CD4-positive, alpha-beta T cell treated with Interleukin-6 at 100 ng/mL for 8 hours (primary cell): ENCODE data around the gene NOTCH3.

ENCODE experiments used
- DNase-seq: peaks from one replicate; pipeline ENCODE4 v3.0.0-alpha.2; 2020; ENCODE audit warnings: mixed read lengths, low spot score

The NOTCH3 gene

DNA sequence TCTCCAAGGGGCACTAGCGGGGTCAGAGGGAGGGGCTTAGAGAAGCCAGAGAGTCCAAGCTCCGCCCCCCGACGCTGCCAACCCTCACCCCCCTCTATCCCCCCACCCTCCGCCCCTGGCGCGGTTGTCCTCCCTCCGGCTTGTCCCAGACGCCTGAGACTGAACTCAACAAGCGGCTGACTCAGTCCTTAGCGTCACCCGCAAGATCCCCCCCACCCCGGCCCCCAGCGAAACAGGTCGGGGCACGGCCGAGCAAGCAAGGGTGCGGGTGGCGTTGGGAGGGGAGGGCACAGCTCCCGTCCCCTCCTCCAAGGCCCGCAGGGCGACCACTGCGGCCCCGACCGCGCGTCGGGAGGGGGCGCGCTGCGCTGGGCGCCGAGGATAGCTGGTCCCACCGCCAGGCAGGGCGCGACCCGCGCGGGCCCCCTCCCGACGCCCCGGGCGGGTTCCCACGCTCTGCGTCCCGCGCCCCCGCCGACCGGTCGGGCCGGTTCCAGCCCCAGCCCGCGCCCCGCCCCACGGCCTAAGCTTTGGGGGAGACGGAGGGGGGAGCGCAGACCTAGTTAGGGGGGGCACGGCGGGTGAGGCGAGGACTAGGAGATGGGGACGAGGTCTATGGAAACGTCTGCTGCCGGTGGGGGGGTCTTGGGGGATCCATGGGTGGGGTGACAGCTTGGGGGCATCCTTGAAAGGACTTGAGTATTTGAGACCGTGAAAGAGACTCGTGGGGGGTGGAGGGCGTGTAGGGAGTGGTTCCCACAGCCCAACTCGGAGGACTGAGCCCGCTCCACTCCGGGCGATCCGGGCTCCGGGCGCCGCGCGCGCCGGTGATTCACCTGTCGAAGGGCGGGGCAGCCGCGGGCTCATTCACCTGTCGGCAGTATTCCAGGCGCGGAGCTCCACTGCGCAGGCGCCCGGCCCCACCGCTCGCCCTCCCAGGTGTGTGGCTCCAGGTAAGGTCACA is 5.1 kb downstream of the NOTCH3 start:
- no peak for DNase-seq

GRCh38 chr19:15194938-15195337 is 5.9 kb downstream of the NOTCH3 start:
- no peak for DNase-seq

- DNase-seq: no peak
These were observed 8.8 kb downstream of the NOTCH3 start for GRCh38 chr19:15191982-15192381.

DNA sequence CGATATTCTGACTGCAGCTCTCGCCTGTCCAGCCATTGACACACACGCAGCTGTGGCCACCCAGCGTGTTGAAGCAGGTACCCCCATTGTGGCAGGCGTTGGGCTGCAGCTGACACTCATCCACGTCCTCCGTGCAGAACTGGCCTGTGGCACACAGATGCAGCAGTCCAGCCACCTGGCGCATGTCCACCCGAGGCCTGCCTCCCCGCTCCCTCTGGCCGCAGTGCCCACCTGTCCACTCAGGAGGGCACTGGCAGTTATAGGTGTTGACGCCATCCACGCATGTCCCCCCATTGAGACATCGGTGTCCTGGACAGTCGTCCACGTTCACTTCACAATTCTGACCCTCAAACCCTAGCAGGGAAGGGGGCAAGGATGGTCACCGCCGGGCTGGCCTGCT is 9.3 kb downstream of the NOTCH3 start:
- DNase-seq: no peak

DNA sequence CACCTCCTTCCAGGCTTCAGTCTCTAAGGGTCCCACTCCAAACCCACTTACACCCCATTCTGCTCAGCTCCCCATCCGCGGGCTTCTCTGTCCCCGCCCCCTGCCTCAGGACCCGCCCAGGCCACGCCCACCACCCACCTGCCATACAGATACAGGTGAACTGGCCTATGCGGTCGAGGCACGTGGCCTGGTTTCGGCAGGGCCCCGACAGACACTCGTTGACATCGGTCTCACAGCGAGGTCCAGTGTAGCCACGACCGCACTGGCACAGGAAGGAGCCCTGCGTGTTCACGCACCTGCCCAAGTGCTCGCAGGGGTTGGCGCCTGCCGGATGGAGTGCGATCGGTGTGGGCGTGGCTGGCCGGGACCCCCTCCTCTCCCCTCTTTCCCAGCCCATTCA is 11.9 kb downstream of the NOTCH3 start:
- DNase-seq: no peak

DNA sequence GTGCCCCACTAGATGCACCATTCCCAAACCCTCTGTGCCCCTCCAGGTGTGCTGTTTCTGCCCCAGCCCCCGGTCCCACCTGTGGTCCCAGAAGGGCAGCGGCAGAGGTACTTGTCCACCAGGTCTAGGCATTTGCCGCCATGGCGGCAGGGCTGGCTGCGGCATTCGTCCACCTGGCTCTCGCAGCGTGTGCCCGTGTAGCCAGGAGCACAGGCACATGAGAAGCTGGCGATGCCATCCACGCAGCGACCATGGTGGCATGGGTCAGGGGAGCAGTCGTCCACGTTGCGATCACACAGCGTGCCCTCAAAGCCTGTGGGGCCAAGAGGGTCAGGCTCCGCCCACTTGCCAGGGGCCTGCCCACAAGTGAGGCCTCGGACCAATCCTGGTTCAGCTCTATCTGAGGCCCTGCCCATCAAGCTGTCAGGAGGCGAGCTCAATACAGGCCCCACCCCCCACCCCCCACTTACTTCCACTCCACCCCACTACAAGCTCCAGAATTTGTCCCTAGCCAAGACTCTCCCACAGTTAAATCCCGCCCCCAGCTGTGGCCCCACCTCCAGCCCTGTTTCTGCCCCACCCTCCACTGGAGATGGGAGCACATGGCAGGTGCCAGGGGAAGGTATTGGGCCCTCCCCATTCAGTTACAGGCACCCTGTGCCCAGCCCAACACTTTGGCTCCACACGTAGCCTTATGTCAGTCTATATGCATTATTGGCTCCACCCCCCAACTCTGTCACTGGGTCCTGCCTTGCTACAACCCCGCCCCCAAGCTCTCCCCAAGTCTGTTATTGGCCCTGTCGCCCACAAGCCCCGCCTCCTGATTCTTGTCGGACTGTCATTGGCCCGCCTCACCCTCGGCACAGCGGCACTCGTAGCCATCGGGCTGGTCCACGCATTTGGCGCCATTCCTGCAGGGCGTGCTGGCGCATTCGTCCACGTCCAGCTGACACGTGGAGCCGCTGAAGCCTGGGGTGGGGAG is 13.5 kb downstream of the NOTCH3 start:
- no peak for DNase-seq

- no peak for DNase-seq
These were observed 15.6 kb downstream of the NOTCH3 start for GRCh38 chr19:15185188-15185587.

- no peak for DNase-seq
These were observed 16.0 kb downstream of the NOTCH3 start for GRCh38 chr19:15184776-15185175.

DNA sequence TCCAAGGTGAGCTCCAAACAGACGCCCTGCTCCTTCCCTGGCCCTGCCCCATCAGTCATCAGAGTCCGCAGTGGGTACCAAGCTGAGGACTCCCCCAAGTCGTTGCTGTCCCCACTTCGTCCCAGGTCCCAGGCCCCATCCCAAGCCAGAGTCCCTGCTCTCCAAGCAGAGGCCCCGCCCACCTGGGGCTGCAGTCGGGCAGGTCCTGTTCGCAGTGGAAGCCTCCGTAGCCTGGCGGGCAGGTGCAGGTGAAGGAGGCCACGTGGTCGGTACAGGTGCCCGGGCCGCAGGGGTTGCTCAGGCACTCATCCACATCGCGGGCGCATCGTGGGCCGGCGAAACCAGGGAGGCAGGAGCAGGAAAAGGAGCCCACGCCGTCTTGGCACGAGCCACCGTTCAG is 19.4 kb downstream of the NOTCH3 start:
- DNase-seq: no peak

- DNase-seq: no peak
These were observed 20.1 kb downstream of the NOTCH3 start for GRCh38 chr19:15180451-15181390.

DNA sequence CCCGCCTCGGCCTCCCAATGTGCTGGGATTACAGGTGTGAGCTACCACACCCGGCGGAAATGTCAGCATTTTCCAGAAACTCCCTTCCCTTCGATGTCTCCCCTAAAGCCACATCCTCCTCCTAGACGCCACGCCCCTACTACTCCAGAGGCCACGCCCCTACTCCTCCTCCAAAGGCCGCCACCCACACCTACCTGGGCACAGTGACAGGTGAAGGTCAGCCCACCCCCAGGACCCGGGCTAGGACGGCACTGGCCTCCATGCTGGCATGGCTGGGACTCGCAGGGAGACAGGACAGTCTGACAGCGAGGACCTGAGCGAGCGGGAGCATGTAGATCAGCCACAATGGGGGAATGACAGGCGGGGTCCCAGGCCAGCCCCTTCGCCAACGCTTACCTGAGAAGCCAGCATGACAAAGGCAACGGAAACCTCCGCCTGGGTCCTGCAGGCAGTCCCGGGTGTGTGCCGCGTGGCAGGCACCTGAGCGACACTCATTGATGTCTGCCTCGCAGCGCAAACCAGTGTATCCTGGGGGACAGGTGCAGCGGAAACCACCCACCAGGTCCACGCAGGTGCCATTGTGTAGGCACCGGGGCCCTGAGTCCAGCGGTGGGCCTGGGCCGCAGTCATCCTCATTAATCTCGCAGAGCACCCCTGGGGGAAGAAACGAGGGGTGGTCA is 22.0 kb downstream of the NOTCH3 start:
- no peak for DNase-seq

DNA sequence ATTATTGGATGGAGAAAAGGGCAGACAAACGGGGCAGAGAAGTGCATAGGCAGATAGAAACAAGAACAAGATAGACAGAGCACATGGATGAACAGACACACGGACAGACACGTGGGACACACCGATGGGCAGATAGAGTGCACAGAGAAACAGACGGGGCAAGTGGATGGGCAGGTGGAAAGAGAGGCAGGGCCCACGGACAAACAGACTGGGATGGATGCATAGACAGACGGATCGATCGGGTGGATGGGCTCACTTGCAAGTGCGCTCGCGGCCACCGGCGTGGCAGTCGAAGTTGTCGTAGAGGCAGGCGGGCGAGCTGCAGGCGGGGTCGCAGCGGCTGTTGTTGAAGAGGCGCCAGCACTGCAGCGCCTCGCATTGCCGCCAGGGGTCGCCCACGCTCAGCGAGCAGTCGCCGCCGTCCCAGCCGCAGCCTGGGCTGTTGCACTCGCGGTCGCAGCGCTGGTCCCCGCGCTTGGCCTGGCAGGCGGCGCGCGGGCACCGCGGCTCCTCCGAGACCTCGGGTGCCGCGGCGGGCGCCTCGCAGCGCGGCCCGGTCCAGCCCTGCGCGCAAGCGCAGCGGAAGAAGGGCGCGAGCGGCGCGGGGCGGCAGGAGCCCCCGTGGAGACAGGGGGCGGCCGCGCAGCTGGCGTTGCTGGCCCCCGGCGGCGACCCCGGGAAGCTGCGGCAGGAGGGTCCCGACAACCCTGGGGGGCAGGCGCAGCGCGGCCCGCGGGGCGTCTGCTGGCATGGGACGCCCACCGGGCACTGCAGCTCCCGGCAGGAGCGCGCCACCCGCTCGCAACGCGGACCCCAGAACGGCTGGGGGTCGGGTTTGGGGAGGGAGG is 23.3 kb downstream of the NOTCH3 start:
- DNase-seq: peak; percentile 78

DNA sequence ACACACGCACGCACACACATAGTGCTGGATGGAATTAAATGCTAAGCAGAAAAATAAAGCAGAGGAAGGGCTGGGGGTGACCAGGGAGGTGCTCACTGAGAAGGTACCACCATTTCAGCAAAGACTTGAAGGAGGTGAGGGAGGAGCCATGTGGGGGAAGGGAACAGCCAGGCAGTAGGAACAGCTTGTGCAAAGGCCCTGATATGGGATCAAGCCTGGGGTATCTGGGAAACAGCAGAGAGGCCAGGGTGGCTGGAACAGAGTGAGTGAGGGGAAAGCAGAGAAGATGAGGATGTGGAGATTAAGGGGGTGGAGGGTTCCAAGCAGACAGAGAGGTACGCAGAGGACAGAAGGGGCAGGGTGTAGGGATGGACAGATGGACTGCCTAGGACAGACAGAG is 25.2 kb downstream of the NOTCH3 start:
- no peak for DNase-seq

DNA sequence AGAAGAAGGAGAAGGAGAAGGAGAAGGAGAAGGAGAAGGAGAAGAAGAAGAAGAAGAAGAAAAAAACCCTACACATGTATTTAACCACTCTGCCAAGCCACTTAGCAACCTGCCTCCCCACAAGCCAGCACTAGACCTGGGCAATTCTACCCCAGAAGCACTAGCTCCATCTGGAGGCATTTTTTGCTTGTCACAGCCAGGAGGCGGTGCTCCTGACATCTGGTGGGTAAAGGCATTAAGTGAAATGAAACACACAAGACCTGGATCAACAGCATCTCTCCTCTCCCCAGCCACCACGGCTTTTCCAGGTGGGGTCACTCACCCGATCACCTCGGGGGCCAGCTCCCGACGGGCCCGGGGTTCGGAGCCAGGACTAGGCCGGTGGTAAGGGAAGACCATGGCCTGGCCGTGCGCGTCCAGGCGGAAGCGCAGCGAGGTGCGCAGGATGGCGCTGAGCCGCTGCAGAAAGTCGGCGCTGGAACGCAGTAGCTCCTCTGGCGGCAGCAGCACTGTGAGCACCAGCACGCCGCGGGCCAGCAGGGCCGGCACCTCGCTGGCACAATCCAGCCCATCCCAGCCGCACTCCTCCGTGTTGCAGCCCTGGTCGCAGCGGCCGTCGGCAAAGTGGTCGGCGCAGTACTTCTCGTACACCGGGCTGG is 26.9 kb downstream of the NOTCH3 start:
- no peak for DNase-seq

GRCh38 chr19:15170345-15170744 is 30.4 kb downstream of the NOTCH3 start:
- no peak for DNase-seq

DNA sequence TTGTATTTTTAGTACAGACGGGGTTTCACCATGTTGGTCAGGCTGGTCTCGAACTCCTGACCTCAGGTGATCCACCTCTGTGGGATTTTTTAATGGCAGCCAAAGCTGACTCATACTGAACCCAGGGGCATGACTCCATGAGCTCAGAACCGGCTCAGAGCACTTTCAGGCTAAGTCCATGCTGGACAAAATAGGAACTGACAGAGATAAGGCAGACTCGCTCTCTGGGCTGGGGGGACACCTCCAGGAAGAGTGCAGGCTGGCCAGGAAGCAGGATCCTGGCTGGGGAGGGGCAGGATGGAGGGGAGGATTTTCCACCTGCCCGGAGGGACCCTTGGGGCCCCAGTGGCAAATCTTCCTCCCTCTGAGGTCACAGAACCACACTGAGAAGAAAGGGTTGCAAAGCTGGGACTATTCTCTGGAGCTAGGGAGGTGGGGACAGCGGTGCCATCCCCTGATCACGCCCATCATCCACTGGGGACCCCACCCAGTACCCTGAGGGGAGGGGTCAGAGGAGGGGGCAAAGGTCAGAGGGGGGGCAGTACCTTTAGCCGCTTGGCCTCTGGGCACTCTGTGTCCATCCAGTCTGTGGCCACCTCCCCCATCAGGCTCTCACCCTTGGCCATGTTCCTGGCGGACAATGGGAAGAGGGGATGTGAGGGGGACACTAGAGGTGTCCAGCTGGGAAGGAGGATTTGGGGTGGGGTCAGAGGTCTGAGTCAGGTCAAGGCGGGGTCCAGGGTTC is 31.1 kb downstream of the NOTCH3 start:
- no peak for DNase-seq

GRCh38 chr19:15166700-15167099 is 34.1 kb downstream of the NOTCH3 start:
- DNase-seq: no peak

GRCh38 chr19:15161028-15161984 is 39.5 kb downstream of the NOTCH3 start:
- no peak for DNase-seq
